ENCODE measurements around the gene KLHL3.
"Not testable (repeated sequence)": the region's sequence is repeated elsewhere in the genome, so short reads cannot be mapped to it uniquely, and the experiment has no call there.

Gene KLHL3

DNA sequence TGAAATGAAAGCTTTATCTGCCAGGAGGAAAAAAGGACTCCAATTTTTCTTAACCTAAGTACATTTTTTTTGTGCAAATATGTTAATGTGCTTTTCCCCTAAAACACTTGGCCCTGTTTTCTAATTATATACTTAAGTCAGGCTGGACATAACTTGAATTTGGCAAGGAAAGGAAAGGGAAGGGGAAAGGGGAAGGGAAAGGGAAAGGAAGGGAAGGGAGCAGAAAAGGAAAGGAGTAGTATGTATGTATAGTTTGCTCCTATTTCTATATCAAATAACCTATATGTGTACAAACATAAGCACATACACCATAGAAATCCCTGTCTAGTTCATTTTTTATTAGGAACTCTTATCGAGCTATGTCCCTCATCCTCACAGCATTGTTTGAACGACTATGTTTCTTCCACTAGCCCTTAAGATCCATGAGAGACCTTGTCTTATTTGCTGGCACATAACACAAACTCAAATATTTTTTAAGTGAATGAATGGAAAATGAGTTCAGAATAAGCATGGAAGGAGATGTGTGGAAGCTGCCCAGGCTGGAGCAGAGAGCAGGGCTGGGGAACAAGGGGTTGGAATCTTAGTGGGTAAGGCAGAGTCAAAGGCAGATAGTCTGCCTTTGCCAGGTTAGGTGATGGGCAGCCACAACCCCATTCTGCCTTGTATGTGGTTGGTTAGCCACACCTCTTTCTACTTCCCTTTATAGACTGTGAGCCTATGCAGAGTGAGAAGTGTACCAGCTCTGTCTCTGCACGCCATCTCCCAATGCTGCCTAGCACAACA is 70.0 kb downstream of the KLHL3 start:
- no peak for DNase-seq

DNA sequence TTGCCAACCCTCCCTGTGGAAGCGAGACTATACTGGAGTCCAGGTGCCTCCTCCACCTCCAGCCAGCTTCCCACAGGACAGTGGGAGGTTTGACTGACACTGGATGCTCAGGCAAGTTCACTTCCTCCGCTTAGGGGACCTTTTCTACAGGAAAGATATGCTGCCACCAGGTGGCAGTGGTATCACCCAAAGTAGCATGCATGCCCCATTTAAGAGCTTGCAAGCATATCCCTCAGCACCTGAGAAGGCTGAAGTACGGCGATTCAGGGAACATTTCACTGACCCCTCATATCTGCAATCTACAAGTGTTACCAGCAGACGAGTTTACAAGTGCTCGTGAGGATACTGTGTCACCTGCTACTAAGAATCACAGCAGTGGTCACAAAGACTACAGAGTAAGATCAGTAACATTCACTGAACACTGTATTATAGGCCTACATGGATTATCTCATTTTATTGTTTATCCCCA is 75.5 kb downstream of the KLHL3 start:
- DNase-seq = peak; percentile 70

DNA sequence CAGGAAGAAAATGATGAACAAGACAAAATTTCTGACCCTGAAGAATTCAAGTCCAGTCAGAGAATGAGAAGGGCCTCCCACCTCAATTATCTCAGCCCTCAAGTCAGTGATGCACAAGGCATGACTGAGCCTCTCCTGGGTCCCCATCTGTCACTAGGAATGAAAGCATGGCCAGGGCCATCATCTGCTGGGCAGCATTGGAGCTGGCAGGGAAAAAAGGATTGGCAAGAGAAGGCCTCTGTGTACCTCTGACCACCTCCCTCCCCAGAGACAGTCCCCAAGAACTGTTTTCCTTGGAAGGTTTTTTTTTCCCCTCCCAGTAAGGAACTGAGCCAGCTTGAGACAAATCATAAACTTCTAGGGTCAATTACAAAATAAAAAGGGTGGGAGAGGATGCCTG is 76.7 kb downstream of the KLHL3 start:
- no peak for DNase-seq

DNA sequence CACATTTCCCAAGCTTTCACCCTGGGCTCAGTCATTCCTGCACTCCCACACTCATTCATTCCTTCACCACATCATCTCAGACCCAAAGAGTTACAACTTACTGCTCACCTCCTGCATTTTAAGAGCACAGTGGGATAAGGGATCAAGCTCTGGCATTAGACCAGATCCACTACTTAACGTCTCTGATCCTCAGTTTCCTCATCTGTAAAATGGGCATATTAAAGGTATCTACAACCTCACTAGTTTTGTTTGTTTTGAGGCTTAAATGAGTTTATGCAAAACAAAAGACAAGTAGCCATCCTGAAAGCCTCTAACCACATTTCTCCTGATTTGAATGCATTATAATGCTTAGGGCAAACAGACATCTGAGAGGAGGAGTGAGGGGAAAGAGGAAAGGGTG is 77.6 kb downstream of the KLHL3 start:
- DNase-seq = no peak

DNA sequence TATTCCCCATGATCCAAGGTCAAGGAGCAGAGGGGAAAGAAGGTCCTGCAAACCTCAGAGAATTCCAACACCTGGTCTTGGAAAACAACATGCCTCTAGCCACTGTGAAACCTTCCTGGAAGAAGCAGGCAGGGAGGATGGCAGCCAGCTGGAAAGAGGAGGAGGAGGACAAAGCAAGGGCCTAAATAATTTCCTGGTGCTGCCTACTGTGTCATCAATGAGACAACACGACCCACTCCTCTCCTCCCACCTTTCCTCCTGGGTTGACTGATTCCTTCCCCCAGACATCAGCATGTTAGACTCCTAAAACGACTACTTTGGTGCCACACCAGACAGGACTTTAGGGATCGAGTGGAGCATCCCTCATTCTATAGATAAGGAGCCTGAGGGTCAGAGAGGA is 78.8 kb downstream of the KLHL3 start:
- no peak for DNase-seq

DNA sequence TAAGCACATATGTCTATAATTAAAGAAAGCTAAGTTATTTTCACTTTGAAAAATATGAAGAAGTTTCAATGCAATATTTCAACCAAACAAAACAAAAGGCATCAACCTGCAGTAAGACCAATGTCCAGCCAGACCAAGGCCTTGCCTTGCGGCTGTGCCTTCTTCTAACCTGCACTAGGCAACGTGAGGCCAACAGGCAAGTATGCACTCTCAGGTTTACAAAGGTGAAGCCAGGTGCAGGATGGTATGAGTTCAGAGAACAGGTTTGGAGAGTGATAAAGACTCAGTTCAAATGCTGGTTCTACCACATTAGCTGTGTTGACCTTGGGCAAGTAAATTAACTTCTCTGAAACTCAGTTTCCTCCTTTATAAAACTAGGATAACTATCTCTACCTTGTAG is 79.3 kb downstream of the KLHL3 start:
- no peak for DNase-seq

DNA sequence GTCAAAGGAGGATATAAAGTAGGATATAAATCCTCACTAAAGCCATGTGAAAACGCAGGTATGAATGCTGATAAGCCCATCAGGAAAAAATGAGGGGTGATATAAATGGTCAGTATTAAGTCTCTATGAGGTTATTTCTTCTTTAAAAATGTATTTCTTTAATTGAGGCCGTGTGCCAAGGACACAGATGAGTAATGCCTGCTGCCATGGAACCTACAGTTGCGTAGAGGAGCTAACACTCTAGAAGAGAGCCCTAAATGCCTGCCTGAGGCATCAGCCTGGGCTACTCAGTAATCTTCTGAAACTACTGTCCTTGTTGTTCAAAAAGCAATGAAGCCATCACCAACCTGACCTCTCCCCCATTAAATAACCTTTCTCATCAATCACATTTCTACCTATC is 84.9 kb downstream of the KLHL3 start:
- DNase-seq = no peak

DNA sequence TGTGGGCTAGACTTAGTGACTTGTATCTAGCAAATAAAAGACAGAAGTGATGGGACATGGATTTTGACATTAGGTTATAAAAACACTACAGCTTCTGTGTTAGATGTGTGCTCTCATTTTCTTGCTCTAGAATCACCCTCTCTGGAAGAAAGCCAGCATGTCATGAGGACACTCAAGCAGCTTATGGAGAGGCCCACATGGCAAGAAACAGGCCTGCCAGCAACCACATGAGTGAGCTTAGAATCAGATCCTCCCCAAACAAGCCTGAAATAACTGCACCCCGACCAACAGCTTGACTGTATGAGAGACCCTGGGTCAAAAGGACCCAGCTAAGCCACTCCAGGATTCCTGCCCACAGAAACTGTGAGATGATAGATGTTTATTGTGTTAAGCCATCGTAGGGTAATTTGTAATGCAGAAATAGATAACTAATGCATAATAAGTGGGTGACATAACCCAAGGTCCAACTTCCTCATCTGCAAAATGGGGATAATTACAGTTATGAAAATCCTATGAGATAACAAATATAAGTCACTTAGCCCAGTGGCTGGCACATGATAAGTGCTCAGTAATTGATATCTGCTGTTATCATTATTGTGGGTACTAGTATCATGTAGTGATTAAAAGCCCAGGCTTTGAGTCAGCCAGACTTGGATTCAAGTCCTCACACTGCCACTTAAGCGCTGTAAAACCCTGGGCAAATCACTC is 86.5 kb downstream of the KLHL3 start:
- DNase-seq = peak; percentile 40

DNA sequence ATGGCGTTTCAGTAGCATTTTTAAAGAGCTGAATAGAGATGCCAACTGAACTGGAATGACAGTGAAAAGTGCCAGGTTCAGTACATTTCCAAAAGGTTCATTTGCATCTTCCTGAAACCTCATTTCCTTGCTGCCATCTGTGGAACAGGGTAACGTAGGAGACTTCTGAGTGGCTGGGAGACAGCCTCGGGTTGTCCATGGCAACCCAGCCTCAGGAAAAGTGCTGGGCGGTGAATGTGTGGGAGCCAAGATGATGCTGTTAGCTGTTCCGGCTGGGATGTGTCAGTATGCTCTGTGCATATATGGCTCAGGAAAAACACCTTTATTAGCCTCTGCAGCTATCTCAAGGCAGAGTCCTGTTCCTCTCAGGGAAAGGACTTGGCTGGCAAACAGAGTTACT is 87.5 kb downstream of the KLHL3 start:
- DNase-seq = no peak

DNA sequence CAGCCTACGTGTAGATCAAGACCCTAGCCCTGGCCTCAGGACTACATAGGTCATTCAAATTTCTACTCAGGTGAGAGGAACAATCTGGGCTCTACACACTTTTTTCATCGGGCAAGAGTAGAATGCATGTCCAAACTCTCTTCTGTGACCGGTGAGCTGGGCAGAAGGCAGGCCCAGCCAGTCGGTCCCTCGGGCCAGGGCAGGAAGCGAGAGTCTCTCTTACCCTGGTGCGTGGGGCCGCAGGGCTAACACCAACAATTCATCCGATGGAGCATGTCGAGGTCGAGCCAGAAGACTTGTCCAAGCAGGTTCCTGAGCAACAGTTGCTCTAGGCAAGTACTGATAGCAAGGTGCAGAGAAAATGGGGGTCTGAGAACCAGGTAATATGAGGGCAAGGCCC is 88.5 kb downstream of the KLHL3 start:
- DNase-seq = no peak

DNA sequence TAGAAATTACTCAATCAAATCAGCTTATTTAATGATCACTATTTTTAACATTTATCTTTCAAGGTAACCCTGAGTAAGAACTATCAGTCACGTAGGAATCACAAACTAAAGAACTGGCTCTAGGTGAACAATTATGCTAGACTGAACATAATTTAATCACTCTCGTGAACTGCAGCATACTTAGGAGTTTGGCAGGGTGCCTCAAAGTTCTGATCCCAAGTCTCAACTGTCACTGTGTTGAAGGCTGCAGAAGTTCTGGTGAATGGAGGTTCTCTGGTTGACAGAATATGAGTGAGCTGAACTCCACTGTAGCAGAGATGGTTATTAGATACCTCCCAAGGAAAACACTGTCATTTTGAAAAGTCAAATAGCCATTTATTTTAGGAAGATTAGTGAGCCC is 89.1 kb downstream of the KLHL3 start:
- no peak for DNase-seq

DNA sequence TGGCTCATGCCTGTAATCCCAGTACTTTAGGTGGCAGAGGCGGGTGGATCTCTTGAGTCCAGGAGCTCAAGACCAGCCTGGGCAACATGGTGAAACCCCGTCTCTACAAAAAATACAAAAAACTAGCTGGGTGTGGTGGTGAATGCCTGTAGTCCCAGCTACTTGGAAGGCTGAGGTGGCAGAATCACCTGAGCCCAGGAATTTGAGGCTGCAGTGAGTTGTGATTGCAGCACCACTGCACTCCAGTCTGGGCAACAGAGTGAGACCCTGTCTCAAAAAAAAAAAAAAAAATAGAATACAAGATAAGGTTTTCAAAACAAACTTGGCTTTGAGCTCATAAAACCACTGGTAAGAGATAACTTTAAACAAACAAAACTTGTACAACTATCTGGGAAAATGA is 92.8 kb downstream of the KLHL3 start:
- DNase-seq = not testable (repeated sequence)

DNA sequence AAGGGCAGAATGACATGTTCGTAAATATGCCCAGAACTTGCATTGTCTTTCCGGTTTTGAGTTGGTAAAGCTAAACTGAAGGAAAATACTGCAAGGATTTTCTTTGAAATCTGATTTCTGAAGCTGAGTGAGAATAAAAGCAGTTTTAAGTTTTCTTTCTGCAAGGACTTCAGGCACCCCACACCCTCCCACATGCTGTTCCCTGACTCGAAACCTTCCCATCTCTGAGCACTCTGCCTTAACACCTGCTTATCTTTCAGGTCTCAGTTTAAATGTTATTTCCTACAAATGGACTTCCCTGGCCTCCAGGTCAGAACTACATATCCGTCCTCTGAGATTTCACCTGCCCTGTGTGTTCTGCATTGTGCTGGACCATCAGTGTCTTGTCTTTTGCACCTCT is 93.8 kb downstream of the KLHL3 start:
- DNase-seq = no peak

DNA sequence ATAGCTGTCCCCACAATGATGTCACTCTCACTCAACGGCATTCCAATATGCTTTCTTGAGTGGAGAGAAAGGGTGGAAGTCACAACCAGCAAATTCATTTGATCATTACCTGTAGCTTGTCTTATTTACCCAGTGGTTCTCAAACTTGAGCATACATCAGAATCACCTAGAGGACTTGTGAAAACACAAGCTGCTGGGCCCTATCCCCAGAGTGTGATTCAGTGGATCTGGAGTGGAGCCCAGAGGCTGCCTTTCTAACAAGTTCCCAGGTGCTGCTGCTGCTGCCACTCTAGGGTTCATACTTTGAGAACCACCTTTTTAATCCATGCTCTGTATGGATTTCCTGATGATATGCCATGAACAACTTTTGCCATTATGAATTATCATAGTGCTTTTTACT is 94.7 kb downstream of the KLHL3 start:
- DNase-seq = peak; percentile 16

DNA sequence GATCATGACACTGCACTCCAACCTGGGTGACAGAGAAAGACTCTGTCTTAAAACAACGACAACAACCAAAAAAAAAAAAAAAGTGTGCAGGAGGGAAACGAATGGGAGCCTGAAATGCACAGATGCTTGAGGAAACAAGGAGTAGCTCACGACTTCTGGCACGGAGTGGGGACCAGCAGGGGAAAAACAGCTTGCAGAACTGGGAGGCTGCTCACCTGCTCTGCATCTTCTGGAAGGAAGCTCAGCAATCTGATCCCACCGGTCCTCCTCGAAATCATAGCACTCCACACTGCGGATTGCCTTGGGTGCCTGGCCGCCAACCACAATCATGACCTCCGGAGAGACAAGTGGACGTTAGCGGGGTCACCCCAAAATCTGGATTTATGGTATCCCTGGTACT is 96.2 kb downstream of the KLHL3 start:
- DNase-seq = no peak

DNA sequence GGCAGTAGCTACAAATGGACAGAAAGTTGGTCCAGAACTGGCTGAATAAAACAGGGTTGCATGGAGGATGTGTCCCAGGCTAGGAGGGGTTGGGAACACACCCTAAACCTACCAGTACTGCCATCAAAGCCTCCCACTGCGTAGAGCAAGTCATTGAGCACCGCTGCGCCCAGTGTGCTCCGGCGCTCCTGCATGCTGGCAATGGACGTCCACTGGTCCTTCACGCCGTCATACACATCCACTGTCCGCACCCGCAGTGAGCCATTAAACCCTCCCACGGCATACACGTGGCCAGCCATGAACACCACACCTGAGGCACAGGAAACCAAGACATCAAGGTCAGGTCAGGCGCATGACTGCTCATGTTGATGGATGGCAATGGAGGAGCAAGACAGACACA is 97.0 kb downstream of the KLHL3 start:
- no peak for DNase-seq

DNA sequence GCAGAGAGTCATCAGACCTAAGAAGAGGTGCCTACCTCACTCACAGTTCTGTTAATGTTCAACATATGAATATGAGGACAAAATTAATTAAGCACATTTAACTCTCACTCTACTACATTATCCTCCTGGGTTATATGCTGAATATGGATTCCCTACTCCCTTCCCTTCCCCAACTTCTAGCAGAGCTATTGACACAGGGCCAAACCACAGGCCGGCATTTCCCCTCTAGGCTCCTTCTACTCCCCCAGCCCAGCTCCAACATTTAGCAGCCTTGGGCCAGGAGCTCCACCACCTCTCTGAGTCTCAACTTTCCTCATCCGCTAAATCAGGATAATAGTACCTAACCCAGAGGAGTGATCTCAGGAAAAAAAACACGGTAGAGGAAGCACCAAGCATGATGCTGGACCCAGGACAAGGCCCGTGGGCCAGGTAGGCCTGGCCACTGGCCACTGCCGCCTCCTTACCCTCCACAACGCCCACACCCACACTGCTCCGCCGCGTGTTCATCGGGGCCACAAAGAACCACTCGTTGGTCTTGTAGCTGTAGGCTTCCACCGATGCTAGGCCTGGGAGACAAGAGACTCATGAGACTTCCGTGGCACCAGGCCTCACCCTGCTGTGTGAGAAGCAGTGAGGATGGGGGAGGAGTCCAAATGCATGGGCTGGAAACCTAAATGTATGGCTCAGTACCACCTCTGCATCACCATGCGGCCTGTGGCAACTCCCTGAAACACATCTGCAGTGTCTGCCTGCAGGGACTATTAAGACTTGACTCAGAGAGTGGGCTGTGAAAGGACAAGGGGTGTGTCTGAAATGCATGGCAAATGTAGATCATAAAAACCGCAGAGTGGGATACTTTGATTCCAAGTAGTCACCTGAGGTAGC is 98.8 kb downstream of the KLHL3 start:
- DNase-seq = peak; percentile 28

DNA sequence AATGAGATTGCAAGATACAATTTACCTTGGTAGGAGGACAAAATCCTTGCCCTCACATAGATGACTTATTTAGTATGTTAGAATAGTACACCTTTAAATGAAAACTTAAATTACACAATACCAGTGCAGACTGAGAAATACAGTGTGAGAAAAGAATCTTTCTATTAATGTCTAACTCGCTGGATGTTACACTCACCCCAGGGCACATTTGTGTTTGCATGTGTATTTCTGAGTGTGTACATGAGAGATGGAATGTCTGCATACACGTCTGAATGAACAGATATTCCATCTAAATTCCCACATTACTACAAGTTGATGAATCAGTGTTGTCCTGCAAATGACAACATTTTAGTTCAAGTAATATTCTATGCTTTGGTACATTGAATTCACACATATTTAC is 99.8 kb downstream of the KLHL3 start:
- DNase-seq = no peak

DNA sequence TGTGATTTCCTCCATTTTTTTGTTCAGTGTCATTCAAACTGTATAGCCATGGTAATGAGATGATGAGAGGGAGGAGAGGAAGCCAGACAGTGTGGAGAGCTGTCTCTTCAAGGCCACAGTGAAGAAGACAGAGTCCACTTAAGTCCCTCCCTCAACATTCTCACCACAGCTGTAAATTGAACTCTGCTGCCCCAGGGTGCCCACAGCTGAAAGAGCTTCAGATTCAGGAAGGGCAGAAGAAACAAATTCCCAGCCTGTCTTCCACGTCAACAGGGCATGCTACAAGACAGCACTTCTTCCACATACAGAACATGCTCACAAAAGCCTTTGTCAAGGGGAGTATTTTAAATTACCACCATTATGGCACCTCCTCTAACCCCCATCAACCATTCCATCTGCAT is 100.4 kb downstream of the KLHL3 start:
- DNase-seq = no peak

DNA sequence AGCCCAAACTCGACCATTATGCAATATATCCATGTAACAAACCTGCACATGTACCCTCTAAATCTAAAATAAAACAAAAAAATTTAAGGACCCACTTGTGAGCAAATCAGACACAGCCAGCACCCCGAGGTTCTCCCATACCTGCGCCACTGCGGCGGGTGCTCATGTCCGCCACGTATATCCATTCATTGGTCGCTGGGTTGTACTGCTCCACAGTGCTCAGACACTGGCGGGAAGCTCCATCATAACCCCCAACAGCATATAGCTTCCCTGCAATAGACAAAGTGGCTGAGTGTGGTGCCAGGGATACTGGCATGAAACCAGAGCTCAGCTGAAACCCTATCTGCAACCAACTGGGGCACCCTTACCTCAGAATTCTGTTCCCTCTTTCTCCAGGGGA is 102.0 kb downstream of the KLHL3 start:
- no peak for DNase-seq

DNA sequence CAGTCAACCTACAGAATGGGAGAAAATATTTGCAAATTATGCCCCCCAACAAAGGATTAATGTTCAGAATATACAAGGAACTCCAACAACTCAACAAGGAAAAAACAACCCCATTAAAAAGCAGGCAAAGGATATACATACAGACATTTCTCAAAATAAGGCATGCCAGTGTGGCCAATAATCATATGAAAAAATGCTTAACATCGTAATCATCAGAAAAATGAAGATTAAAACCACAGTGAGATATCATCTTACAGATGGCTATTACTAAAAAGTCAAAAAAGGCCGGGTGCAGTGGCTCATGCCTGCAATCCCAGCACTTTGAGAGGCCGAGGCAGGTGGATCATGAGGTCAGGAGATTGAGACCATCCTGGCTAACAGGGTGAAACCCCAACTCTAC is 103.2 kb downstream of the KLHL3 start:
- DNase-seq = no peak

DNA sequence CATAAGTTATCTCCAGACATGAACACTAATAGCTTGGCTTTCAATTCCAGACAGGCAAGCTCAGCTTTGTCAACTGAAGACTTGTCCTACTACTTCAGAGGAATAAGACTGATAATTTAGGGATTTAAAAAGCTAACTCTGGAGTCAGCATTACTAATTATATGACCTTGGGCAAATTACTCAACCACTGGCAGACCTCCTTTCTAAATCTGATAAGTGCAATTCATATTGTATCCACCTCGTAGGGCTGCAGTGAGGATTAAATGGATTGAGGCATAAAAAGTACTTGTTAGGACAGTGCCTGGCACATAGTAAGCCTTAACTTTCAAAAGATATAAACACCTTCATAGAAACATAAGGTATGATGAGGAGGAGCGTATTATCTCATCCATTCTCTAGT is 104.4 kb downstream of the KLHL3 start:
- DNase-seq = no peak

DNA sequence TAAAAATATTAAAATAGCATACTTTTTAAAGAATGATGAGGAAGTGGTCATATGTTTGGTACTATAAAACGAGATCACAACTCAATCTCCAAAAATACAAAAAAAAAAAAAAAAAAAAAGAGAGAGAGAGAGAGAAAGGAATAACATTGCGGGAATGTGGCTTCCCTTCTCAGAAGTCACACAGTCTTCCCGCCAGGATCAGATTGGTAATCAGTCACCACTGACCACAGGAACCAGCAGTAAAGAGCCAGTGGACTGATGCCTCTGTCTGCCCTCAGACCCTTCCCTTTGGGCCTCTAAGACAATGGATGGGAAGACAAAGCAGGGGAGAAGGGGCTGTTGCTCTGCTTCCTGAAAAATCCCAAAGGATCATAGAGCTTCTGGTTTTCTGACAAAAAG is 104.9 kb downstream of the KLHL3 start:
- DNase-seq = no peak

Measured in fibroblast of upper back skin (primary cell).